MCF 10A (cell line): ENCODE data around the gene TMEM218. TPM values are rescaled to one million over a fixed set of nuclear protein-coding genes. Genes with fewer than 3 reads are reported as not detected.

Experiments used
- BruUV-seq: library from RNA; stranded (reverse); fragments of 400-500 nt; replicated peaks from 2 replicates; lab custom pipeline; 2021; lab: Mats Ljungman, UMichigan
- CTCF ChIA-PET: fragments of 300-600 bp; sonication (Branson Sonifier 250); formaldehyde crosslinking; extraction: SDS; loops from one replicate; lab custom pipeline; 2021; ENCODE audit warnings: antibody characterized with exemption, inconsistent platforms; lab: Yijun Ruan, JAX
- POLR2A ChIA-PET: fragments of 300-600, 350-650 bp; sonication (Branson Sonifier 250); formaldehyde crosslinking; extraction: SDS; loops from one replicate; lab custom pipeline; 2020; ENCODE audit warnings: antibody characterized with exemption, inconsistent platforms; lab: Yijun Ruan, JAX
- DNase-seq: peaks from one replicate; pipeline ENCODE4 v3.0.0-alpha.2; 2018; ENCODE audit not compliant: unreplicated experiment
- H3K27ac Mint-ChIP-seq: one replicate; pipeline ENCODE4 v1.8.0; 2022; ENCODE audit warnings: mild to moderate bottlenecking, low read depth, mixed read lengths; ENCODE audit not compliant: unreplicated experiment
- H3K27me3 Mint-ChIP-seq: one replicate; pipeline ENCODE4 v1.8.0; 2022; ENCODE audit warnings: mixed read lengths; ENCODE audit not compliant: insufficient read depth, unreplicated experiment
- H3K36me3 Mint-ChIP-seq: one replicate; pipeline ENCODE4 v1.8.0; 2022; ENCODE audit warnings: mild to moderate bottlenecking, moderate library complexity, mixed read lengths; ENCODE audit not compliant: insufficient read depth, unreplicated experiment
- H3K4me1 Mint-ChIP-seq: one replicate; pipeline ENCODE4 v1.8.0; 2022; ENCODE audit warnings: mixed read lengths; ENCODE audit not compliant: insufficient read depth, unreplicated experiment
- H3K4me3 Mint-ChIP-seq: one replicate; pipeline ENCODE4 v1.8.0; 2022; ENCODE audit warnings: mild to moderate bottlenecking, moderate library complexity, mixed read lengths; ENCODE audit not compliant: unreplicated experiment
- H3K9me3 Mint-ChIP-seq: one replicate; pipeline ENCODE4 v1.8.0; 2022; ENCODE audit warnings: mixed read lengths; ENCODE audit not compliant: unreplicated experiment
- CTCF ChIP-seq: fragments of 200-600 bp; IDR thresholded peaks from one replicate; pipeline ENCODE4 v1.8.0; 2022; ENCODE audit warnings: antibody characterized with exemption, mild to moderate bottlenecking; ENCODE audit not compliant: unreplicated experiment
- intact Hi-C: fragments of 100-400 bp; cut with micrococcal nuclease; formaldehyde crosslinking; loops from 2 replicates; pipeline ENCODE4 v1.14.1; 2022
- total RNA-seq: library from RNA; stranded (reverse); gene quantifications from 2 replicates; pipeline ENCODE4 v1.2.3, GENCODE V29; 2022

Gene TMEM218
- total RNA-seq, 1 experiment from 2014 or later, result 21.1 TPM

GRCh38 chr11:125132071-125132470 lies 20.6 kb upstream of the TMEM218 start:
- CTCF ChIA-PET, result interaction anchor here (0.6 to 2.1 kb wide), 4 partner anchors 10 to 213 kb away, joined by 3 to 17 read pairs (median 3); no protein-coding TSS in a partner anchor
- H3K27me3 Mint-ChIP-seq, result no peaks in the 10 kb centered on the region

GRCh38 chr11:125129316-125129993 lies 18.0 kb upstream of the TMEM218 start:
- H3K4me3 Mint-ChIP-seq, result no peak overlapping the region
- H3K27me3 Mint-ChIP-seq, result no peaks in the 10 kb centered on the region
- no TSS peak for BruUV-seq
- POLR2A ChIA-PET, result interaction anchor here (1.3 kb wide), 1 partner anchor 18 kb away, joined by 4 read pairs; the partner anchor contains the start of gene TMEM218
- no peaks in the 10 kb centered on the region for H3K9me3 Mint-ChIP-seq
- no peaks in the 10 kb centered on the region for H3K36me3 Mint-ChIP-seq
- H3K27ac Mint-ChIP-seq, result no peak overlapping the region
- no peak for TF ChIP-seq CTCF
- H3K4me1 Mint-ChIP-seq, result no peaks in the 10 kb centered on the region
- intact Hi-C loops, result no loop called here
- no peak for DNase-seq
- CTCF ChIA-PET, result interaction anchor here (0.6 to 1.4 kb wide), 9 partner anchors 11 to 917 kb away, joined by 3 to 11 read pairs (median 4); no protein-coding TSS in a partner anchor

More at GRCh38 chr11:125132071-125132470, 20.6 kb upstream of the TMEM218 start:
- Mint-ChIP-seq H3K4me3 (no peak overlapping the region), H3K36me3 (no peaks in the 10 kb centered on the region), H3K4me1 (no peaks in the 10 kb centered on the region), H3K9me3 (no peaks in the 10 kb centered on the region), H3K27ac (no peak overlapping the region)
- intact Hi-C loops, result no loop called here
- BruUV-seq, result no TSS peak
- POLR2A ChIA-PET, result no interaction called here
- no peak for TF ChIP-seq CTCF
- no peak for DNase-seq

GRCh38 chr11:125128450-125128849 lies 17.0 kb upstream of the TMEM218 start:
- H3K27ac Mint-ChIP-seq, result no peak overlapping the region
- BruUV-seq, result no TSS peak
- no peak overlapping the region for H3K4me3 Mint-ChIP-seq
- H3K27me3 Mint-ChIP-seq, result no peaks in the 10 kb centered on the region
- no peaks in the 10 kb centered on the region for H3K36me3 Mint-ChIP-seq
- peak; percentile 22 for DNase-seq
- POLR2A ChIA-PET, result no interaction called here
- H3K4me1 Mint-ChIP-seq, result no peaks in the 10 kb centered on the region
- no peak for TF ChIP-seq CTCF
- CTCF ChIA-PET, result interaction anchor here (0.6 to 1.4 kb wide), 3 partner anchors 67 to 277 kb away, joined by 3 to 4 read pairs (median 4); no protein-coding TSS in a partner anchor
- no peaks in the 10 kb centered on the region for H3K9me3 Mint-ChIP-seq
- intact Hi-C loops, result no loop called here

GRCh38 chr11:125124618-125124992 lies 13.2 kb upstream of the TMEM218 start:
- H3K9me3 Mint-ChIP-seq, result no peaks in the 10 kb centered on the region
- intact Hi-C loops, result no loop called here
- H3K27me3 Mint-ChIP-seq, result no peaks in the 10 kb centered on the region
- no peaks in the 10 kb centered on the region for H3K4me1 Mint-ChIP-seq
- no peak overlapping the region for H3K4me3 Mint-ChIP-seq
- CTCF ChIA-PET, result interaction anchor here (0.6 to 3.5 kb wide), 10 partner anchors 12 to 693 kb away, joined by 3 to 34 read pairs (median 3); partner anchors contain the start of gene TMEM218
- no peak overlapping the region for H3K27ac Mint-ChIP-seq
- TF ChIP-seq CTCF, result no peak
- no peaks in the 10 kb centered on the region for H3K36me3 Mint-ChIP-seq
- POLR2A ChIA-PET, result interaction anchor here (0.6 to 1.3 kb wide), 2 partner anchors 12 to 153 kb away, joined by 3 read pairs; no protein-coding TSS in a partner anchor
- BruUV-seq, result no TSS peak
- no peak for DNase-seq
